Activated CD8-positive, alpha-beta T cell treated with anti-CD3 and anti-CD28 coated beads for 36 hours (primary cell): Measurements from ENCODE around the gene ZDHHC5. TPM values are rescaled to one million over a fixed set of nuclear protein-coding genes. Genes with fewer than 3 reads are reported as not detected.

Experiments used
- ATAC-seq: fragments of 200-7000 bp; cut with Tn5 transposase; one replicate; pipeline ENCODE4 v1.10.0; 2021; ENCODE audit warnings: mild to moderate bottlenecking, moderate library complexity
- CTCF ChIA-PET: fragments of 350-600 bp; sonication (Branson Sonifier 250); formaldehyde crosslinking; loops from one replicate; lab custom pipeline; 2021; ENCODE audit warnings: antibody characterized with exemption; lab: Charles Lee
- POLR2A ChIA-PET: fragments of 350-600 bp; sonication (Branson Sonifier 250); formaldehyde crosslinking; loops from one replicate; lab custom pipeline; 2021; ENCODE audit warnings: antibody characterized with exemption; lab: Charles Lee
- DNase-seq: peaks from one replicate; pipeline ENCODE4 v3.0.0-alpha.2; 2020
- H3K27ac Mint-ChIP-seq: one replicate; pipeline ENCODE4 v1.8.0; 2021; ENCODE audit warnings: mild to moderate bottlenecking, mixed read lengths
- H3K27me3 Mint-ChIP-seq: one replicate; pipeline ENCODE4 v1.8.0; 2021; ENCODE audit warnings: mixed read lengths
- H3K36me3 Mint-ChIP-seq: one replicate; pipeline ENCODE4 v1.8.0; 2021; ENCODE audit warnings: low read depth, mixed read lengths
- H3K4me1 Mint-ChIP-seq: one replicate; pipeline ENCODE4 v1.8.0; 2021; ENCODE audit warnings: low read depth, mixed read lengths
- H3K4me3 Mint-ChIP-seq: one replicate; pipeline ENCODE4 v1.8.0; 2021; ENCODE audit warnings: mild to moderate bottlenecking, moderate library complexity, mixed read lengths
- H3K9me3 Mint-ChIP-seq: one replicate; pipeline ENCODE4 v1.8.0; 2021; ENCODE audit warnings: mixed read lengths
- intact Hi-C: fragments of 100-400 bp; cut with micrococcal nuclease; formaldehyde crosslinking; loops from one replicate; pipeline ENCODE4 v1.10.0; 2022
- total RNA-seq, 2 experiments: library from RNA; stranded (reverse); gene quantifications; one replicate each; pipeline ENCODE4 v1.2.3, GENCODE V29; 2021
- TF ChIP-seq, protein P1 (sequence below): fragments of 200-600 bp; IDR thresholded peaks from one replicate; pipeline ENCODE4 v1.8.0; 2022; ENCODE audit warnings: antibody characterized with exemption, mild to moderate bottlenecking

The ZDHHC5 gene
- total RNA-seq, 2 experiments from 2014 or later = 53.7 to 54.8 TPM

DNA sequence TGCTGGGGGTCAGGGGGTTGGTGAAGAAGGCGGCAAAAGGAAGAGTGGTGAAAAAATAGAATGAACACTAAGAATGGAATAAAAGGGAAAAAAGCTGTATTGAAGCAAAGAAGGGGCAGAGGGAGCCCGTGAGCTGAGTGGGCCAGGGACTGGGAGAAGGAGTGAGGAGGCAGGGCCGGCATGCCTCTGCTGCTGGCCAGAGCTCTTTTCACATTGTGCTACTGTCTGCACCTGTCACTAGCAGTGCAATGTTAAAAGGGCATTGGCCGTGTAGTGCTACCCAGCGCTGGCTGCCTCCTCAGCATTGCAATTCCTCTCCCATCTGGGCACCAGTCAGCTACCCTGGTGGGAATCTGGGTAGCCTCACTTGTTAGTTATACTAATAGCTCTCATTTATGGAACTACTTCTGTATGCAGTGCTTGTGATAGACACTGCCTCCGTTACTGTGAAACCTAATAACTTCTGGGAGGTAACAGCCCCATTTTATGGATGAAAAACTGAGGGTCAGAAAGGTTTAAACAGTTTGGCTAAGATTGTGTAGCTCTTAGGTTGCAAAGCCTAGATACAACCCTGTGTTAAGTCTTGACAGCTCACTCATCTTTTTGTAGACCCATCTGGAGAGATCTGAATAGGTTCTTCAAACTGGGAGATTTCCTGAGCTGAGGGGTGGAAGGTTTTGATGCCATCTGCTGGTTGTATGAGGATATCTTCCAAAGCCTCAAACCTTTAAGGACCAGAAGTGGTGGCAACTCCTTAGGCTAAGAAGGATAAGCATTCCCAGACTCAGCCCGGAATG lies 26.7 kb upstream of the ZDHHC5 start:
- TF ChIP-seq, protein P1, sequence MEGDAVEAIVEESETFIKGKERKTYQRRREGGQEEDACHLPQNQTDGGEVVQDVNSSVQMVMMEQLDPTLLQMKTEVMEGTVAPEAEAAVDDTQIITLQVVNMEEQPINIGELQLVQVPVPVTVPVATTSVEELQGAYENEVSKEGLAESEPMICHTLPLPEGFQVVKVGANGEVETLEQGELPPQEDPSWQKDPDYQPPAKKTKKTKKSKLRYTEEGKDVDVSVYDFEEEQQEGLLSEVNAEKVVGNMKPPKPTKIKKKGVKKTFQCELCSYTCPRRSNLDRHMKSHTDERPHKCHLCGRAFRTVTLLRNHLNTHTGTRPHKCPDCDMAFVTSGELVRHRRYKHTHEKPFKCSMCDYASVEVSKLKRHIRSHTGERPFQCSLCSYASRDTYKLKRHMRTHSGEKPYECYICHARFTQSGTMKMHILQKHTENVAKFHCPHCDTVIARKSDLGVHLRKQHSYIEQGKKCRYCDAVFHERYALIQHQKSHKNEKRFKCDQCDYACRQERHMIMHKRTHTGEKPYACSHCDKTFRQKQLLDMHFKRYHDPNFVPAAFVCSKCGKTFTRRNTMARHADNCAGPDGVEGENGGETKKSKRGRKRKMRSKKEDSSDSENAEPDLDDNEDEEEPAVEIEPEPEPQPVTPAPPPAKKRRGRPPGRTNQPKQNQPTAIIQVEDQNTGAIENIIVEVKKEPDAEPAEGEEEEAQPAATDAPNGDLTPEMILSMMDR = peak; percentile 41
- intact Hi-C loops = loop anchor here (1.0 kb wide), 1 partner anchor 73 kb away; no protein-coding TSS in a partner anchor
- ATAC-seq = peak; percentile 34
- Mint-ChIP-seq H3K27me3 (peaks cover 40% of the 10 kb centered on the region), H3K9me3 (no peaks in the 10 kb centered on the region), H3K4me1 (peaks cover 21% of the 10 kb centered on the region), H3K36me3 (no peaks in the 10 kb centered on the region), H3K4me3 (no peak overlapping the region), H3K27ac (no peak overlapping the region)
- CTCF ChIA-PET = interaction anchor here (0.7 to 11.7 kb wide), 38 partner anchors 8 to 298 kb away, joined by 3 to 346 read pairs (median 5); partner anchors contain the start of genes RTN4RL2, UBE2L6 and YPEL4
- DNase-seq = peak; percentile 32
- POLR2A ChIA-PET = interaction anchor here (1.0 to 3.8 kb wide), 4 partner anchors 8 to 94 kb away, joined by 3 to 33 read pairs (median 6); partner anchors contain the start of genes CLP1 and UBE2L6

DNA sequence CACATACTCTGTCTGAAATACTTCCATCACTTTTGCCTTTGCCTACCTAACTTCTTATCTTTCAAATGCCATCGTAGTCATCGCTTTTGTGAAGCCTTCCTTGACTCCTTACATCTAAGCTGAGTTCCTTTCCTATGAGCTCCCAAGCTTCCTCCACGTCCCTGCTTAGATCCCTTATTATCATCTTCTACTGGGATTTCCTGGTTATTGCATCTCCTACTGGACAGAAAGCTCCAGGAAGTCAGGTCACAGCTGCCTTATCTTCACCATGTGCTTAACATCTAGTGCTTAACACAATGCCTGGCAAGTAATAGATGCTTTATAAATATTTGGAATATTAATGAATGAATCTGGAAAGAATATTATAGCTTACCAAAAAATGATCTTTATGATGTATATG lies 24.1 kb upstream of the ZDHHC5 start:
- H3K9me3 Mint-ChIP-seq = no peaks in the 10 kb centered on the region
- CTCF ChIA-PET = interaction anchor here (0.7 to 11.7 kb wide), 38 partner anchors 8 to 300 kb away, joined by 3 to 346 read pairs (median 5); partner anchors contain the start of gene UBE2L6
- no peaks in the 10 kb centered on the region for H3K36me3 Mint-ChIP-seq
- peaks cover 33% of the 10 kb centered on the region for H3K4me1 Mint-ChIP-seq
- no peak overlapping the region for H3K4me3 Mint-ChIP-seq
- POLR2A ChIA-PET = interaction anchor here (0.7 to 1.5 kb wide), 2 partner anchors 76 to 930 kb away, joined by 3 to 11 read pairs; partner anchors contain the start of gene UBE2L6
- ATAC-seq (no peak), DNase-seq (no peak)
- no peak overlapping the region for H3K27ac Mint-ChIP-seq
- TF ChIP-seq, protein P1 = no peak
- intact Hi-C loops = no loop called here
- H3K27me3 Mint-ChIP-seq = peaks cover 49% of the 10 kb centered on the region

DNA sequence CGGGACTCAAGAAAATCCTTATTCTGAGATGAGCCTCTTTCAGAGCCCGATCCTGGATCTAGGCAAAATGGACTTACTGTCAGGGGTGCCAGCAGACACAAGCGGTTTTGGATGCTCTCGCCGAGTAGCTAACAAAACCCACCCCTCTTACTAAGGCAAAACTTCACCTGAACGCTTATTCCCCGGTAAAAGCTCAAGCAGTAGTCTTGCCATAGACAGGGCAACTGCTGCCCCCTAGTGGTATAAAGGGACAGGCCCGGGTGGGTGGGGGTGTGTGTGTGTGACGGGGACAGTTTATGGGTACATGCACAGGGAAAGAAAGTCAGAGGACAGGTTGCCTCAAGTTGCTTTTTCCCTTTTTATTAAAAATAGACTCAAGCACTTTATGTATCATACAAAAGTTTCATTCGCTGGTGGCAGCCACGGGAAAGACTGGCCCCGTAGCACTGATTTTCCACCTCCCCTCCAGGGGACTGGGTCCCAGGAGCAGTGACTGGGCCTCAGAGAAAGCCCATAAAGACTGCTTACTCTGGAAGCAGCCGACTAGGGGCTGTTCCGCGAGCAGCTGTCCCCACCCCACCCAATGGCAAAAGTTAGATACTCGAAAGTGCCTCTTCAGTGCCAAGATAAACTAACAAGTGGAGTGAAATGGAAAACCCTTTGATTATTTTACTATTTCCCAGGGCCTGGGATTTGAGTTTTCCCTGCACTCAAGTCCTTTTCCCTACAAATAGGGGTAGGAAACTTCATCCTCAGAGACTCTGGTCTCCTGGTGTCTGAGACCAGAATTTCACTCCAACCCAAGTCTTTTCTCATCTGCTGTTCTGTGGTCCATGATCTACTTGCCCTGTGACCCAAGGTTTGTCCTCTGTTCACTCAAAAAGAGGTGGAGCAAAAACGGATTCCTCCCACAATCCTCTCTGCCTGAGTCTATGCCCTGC lies 22.9 kb upstream of the ZDHHC5 start:
- H3K27me3 Mint-ChIP-seq = peaks cover 48% of the 10 kb centered on the region
- no peak overlapping the region for H3K4me3 Mint-ChIP-seq
- ChIA-PET CTCF (interaction anchor here (0.5 to 11.7 kb wide), 52 partner anchors 8 to 299 kb away, joined by 3 to 346 read pairs (median 4); partner anchors contain the start of genes CLP1 and UBE2L6), POLR2A (interaction anchor here (1.5 to 2.7 kb wide), 2 partner anchors 77 kb away, joined by 11 to 12 read pairs; partner anchors contain the start of gene UBE2L6)
- ATAC-seq (peak; percentile 71), DNase-seq (peak; percentile 93)
- intact Hi-C loops = no loop called here
- no peaks in the 10 kb centered on the region for H3K36me3 Mint-ChIP-seq
- TF ChIP-seq, protein P1 = peak; percentile 78
- no peaks in the 10 kb centered on the region for H3K9me3 Mint-ChIP-seq
- no peak overlapping the region for H3K27ac Mint-ChIP-seq
- H3K4me1 Mint-ChIP-seq = peaks cover 36% of the 10 kb centered on the region

DNA sequence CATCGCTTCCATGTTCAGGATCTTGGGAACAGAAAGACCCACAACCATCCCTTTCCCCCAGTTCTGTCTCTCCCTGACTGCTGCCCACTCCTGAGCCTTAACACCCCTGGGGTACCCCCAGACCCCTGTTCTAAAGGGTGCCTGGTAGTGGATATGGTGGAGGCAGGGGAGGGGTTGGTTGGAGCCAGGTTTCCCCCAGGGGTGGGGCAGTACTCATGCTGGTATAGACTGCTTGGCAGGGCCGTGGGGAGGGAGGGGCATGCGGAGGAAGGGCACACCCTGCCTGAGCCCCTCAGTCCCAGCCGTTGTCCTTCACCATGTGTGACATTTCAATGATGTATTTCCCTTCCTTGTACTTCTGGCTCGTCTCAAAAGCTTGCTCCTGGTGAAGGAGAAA lies 22.2 kb upstream of the ZDHHC5 start:
- H3K4me3 Mint-ChIP-seq = no peak overlapping the region
- ChIA-PET CTCF (interaction anchor here (1.6 to 11.7 kb wide), 12 partner anchors 10 to 188 kb away, joined by 6 to 346 read pairs (median 17); partner anchors contain the start of gene UBE2L6), POLR2A (interaction anchor here (2.7 kb wide), 1 partner anchor 77 kb away, joined by 12 read pairs; the partner anchor contains the start of gene UBE2L6)
- H3K4me1 Mint-ChIP-seq = peaks cover 38% of the 10 kb centered on the region
- TF ChIP-seq, protein P1 = no peak
- DNase-seq (no peak), ATAC-seq (no peak)
- intact Hi-C loops = no loop called here
- H3K27ac Mint-ChIP-seq = no peak overlapping the region
- H3K27me3 Mint-ChIP-seq = peaks cover 48% of the 10 kb centered on the region
- H3K9me3 Mint-ChIP-seq = no peaks in the 10 kb centered on the region
- H3K36me3 Mint-ChIP-seq = no peaks in the 10 kb centered on the region
